Measurements from ENCODE around the gene SUDS3. TPM values are rescaled to one million over a fixed set of nuclear protein-coding genes. Genes with fewer than 3 reads are reported as not detected.
"Not testable (repeated sequence)": the region's sequence is repeated elsewhere in the genome, so short reads cannot be mapped to it uniquely, and the experiment has no call there.

Gene SUDS3
- total RNA-seq, 2 donors from 2014 or later = 46.2 to 48.2 TPM

DNA sequence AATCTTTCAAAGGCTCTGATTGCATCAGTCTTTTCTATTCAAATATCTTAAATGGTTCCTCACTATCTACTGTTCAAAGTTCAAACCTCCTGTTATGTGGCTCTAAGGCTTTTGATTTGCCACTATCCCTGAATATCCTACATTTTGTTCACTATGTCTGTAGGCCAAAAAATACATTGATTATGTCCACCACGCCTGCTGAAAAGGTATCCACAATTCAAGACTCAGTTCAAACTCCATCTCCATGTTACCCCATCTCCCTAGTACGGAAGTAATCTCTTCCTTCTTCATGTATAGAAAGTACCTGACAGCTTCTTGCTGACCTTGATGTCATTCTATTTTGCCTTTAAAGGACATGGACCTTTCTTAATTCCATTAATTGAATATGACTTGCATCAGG lies 28.4 kb upstream of the SUDS3 start:
- DNase-seq (ENCODE audit: low spot score) (no peak), ATAC-seq (ENCODE audit: insufficient number of reproducible peaks, low FRiP score, low read depth) (no peak)
- H3K9me3 ChIP-seq = no peaks in the 10 kb centered on the region
- no peaks in the 10 kb centered on the region for H3K4me1 ChIP-seq (ENCODE audit: control insufficient read depth in 1 of 2, low read depth in 2 of 2)
- H3K4me3 ChIP-seq = no peak overlapping the region
- TF ChIP-seq, protein P1, sequence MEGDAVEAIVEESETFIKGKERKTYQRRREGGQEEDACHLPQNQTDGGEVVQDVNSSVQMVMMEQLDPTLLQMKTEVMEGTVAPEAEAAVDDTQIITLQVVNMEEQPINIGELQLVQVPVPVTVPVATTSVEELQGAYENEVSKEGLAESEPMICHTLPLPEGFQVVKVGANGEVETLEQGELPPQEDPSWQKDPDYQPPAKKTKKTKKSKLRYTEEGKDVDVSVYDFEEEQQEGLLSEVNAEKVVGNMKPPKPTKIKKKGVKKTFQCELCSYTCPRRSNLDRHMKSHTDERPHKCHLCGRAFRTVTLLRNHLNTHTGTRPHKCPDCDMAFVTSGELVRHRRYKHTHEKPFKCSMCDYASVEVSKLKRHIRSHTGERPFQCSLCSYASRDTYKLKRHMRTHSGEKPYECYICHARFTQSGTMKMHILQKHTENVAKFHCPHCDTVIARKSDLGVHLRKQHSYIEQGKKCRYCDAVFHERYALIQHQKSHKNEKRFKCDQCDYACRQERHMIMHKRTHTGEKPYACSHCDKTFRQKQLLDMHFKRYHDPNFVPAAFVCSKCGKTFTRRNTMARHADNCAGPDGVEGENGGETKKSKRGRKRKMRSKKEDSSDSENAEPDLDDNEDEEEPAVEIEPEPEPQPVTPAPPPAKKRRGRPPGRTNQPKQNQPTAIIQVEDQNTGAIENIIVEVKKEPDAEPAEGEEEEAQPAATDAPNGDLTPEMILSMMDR (IDR thresholded peaks at IDR 0.05) = no peak
- no peaks in the 10 kb centered on the region for H3K36me3 ChIP-seq
- no peak overlapping the region for H3K27ac ChIP-seq
- H3K27me3 ChIP-seq (replicated peaks; ENCODE audit: insufficient read depth) = no peaks in the 10 kb centered on the region

DNA sequence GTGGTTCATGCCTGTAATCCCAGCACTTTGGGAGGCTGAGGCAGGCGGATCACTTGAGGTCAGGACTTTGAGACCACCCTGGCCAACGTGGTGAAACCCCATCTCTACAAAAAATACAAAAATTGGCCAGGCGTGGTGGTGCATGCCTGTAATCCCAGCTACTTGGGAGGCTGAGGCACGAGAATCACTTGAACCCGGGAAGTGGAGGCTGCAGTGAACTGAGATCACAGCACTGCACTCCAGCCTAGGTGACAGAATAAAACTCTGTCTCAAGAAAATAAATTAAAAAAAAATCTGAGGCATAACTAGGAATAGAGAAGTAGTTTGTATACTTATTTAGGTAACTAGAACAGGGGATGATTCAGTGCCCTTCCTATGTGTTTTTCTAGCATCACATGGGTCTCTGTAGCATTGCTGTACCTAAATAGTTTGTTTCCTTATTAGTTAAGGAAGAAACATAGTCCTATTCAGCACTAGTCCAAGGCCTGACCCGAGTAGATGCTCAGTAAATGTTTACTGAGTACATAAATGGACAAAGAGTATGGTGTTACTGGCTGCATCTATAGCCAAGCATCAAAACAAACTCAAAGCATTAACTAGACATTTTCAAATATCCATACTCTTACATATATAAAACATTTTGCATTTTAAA lies 25.3 kb upstream of the SUDS3 start:
- no peaks in the 10 kb centered on the region for H3K36me3 ChIP-seq
- no peaks in the 10 kb centered on the region for H3K27me3 ChIP-seq (replicated peaks; ENCODE audit: insufficient read depth)
- no peak for DNase-seq (ENCODE audit: low spot score)
- no peaks in the 10 kb centered on the region for H3K9me3 ChIP-seq
- ATAC-seq (ENCODE audit: insufficient number of reproducible peaks, low FRiP score, low read depth) = no peak
- no peak overlapping the region for H3K27ac ChIP-seq
- TF ChIP-seq, protein P1 (IDR thresholded peaks at IDR 0.05) = no peak
- no peak overlapping the region for H3K4me3 ChIP-seq
- no peaks in the 10 kb centered on the region for H3K4me1 ChIP-seq (ENCODE audit: control insufficient read depth in 1 of 2, low read depth in 2 of 2)

DNA sequence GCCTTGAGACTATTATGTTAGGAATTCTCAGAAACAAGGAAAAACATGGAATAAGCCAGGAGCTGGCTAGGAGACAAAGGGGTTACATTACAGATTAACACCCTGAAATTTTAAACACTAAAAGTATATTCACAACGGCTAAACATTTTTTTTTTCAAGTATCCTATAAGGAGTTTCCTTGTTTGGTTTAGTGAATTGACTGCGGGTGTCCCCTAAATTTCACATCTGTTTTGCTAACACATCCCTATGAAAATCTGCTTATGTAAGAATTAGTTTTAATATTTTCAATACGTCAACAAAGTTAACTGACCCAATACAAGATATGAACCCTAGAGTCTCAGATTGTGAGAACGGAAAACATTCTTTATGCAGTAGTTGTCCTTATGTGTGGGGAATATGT lies 22.6 kb upstream of the SUDS3 start:
- Histone ChIP-seq H3K36me3 (no peaks in the 10 kb centered on the region), H3K27ac (no peak overlapping the region), H3K4me3 (no peak overlapping the region), H3K9me3 (no peaks in the 10 kb centered on the region), H3K4me1 (ENCODE audit: control insufficient read depth in 1 of 2, low read depth in 2 of 2) (peaks cover 11 to 18% of the 10 kb centered on the region in 2 donors), H3K27me3 (replicated peaks; ENCODE audit: insufficient read depth) (no peaks in the 10 kb centered on the region)
- TF ChIP-seq, protein P1 (IDR thresholded peaks at IDR 0.05) = no peak
- ATAC-seq (ENCODE audit: insufficient number of reproducible peaks, low FRiP score, low read depth) = no peak
- no peak for DNase-seq (ENCODE audit: low spot score)

DNA sequence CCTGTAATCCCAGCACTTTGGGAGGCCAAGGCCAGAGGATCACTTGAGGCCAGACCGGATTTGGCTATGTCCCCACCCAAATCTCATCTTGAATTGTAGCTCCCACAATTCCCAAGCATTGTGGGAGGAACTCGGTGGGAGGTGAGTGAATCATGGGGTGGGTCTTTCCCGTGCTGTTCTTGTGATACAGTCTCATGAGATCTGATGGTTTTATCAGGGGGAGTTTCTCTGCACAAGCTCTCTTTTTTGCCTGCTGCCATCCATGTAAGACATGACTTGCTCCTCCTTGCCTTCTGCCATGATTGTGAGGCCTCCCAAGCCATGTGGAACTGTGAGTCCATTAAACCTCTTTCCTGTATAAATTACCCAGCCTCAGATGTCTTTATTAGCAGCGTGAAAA lies 21.9 kb upstream of the SUDS3 start:
- not testable (repeated sequence) for DNase-seq (ENCODE audit: low spot score); H3K36me3 ChIP-seq; H3K4me3 ChIP-seq; H3K9me3 ChIP-seq; H3K27ac ChIP-seq; H3K27me3 ChIP-seq (replicated peaks; ENCODE audit: insufficient read depth); ATAC-seq (ENCODE audit: insufficient number of reproducible peaks, low FRiP score, low read depth)
- H3K4me1 ChIP-seq (ENCODE audit: control insufficient read depth in 1 of 2, low read depth in 2 of 2) = peaks cover 11 to 18% of the 10 kb centered on the region in 2 donors

DNA sequence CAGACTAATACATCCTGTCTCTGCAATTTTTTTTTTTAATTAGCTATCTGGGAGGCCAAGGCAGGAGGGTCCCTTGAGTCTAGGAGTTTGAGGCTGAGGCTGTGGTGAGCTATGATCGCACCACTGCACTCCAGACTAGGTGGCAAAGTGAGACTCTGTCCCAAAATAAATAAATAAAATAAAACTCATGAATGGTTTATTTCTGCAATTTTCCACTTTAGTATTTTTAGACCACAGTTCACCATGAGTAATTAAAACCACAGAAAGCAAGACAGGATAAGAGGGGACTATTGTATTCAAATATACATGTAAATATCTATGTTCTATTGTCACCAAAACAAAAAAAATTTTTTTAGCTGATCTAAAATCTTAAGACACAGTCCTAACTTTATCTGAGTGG lies 21.5 kb upstream of the SUDS3 start:
- Histone ChIP-seq H3K9me3 (no peaks in the 10 kb centered on the region), H3K27me3 (replicated peaks; ENCODE audit: insufficient read depth) (no peaks in the 10 kb centered on the region), H3K4me1 (ENCODE audit: control insufficient read depth in 1 of 2, low read depth in 2 of 2) (peaks cover 11 to 18% of the 10 kb centered on the region in 2 donors), H3K36me3 (no peaks in the 10 kb centered on the region), H3K4me3 (no peak overlapping the region), H3K27ac (no peak overlapping the region)
- TF ChIP-seq, protein P1 (IDR thresholded peaks at IDR 0.05) = no peak
- ATAC-seq (ENCODE audit: insufficient number of reproducible peaks, low FRiP score, low read depth) (no peak), DNase-seq (ENCODE audit: low spot score) (no peak)

DNA sequence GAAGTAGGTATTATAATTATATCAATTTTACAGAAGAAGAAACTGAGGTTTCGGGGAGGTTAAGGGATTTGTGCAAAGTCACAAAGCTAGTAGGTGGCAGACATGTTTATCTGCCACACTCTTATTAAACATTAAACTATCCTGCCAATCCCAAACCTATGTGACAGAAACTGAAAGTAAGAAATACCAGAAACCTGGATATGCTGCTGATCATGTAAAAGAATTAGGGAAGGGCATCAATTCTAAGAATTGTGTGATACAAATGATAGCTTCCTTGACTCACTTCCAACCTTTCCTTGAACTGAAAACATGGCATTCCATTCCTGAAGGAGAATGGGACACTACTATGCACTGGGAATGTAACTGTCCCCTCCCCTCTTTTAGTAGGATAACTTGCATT lies 20.5 kb upstream of the SUDS3 start:
- Histone ChIP-seq H3K27me3 (replicated peaks; ENCODE audit: insufficient read depth) (no peaks in the 10 kb centered on the region), H3K36me3 (no peaks in the 10 kb centered on the region), H3K9me3 (no peaks in the 10 kb centered on the region), H3K4me1 (ENCODE audit: control insufficient read depth in 1 of 2, low read depth in 2 of 2) (peaks cover 11 to 18% of the 10 kb centered on the region in 2 donors), H3K27ac (no peak overlapping the region), H3K4me3 (no peak overlapping the region)
- TF ChIP-seq, protein P1 (IDR thresholded peaks at IDR 0.05) = no peak
- DNase-seq (ENCODE audit: low spot score) = no peak
- no peak for ATAC-seq (ENCODE audit: insufficient number of reproducible peaks, low FRiP score, low read depth)
